ENCODE data around the gene WFDC1.

WFDC1 gene

DNA sequence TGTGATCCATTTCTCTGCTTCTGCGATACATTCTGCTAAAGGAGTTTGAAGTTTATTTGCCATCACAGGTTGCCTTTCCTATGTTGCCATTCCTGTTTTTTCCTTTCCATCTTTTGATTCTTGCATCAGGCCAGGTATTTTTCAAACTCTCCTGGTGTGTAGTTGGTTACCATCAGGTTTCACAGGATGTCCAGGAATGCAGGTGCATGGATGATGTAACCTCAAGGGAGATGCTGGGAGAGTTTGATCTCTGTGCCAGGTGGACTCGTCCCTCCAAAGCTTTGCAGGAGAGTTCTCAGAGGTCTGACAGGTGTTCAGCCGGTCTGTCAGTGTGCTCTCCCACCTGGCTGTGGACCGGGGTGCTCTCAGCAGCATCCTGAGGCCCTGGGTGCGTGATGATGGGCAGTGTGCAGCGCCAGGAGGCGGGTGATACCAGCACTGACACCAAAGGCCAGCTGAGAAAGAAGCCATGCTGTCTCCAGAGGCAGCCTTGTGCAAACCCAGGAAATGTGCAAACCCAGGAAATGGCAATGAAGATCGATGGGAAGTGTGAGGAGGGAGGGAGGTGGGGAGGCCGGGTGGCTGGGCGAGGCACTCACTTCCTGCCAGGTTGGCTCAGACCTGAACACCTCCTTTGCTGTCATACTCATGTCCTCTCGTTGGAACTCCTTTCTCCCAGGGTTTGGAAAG is 75.4 kb downstream of the WFDC1 start:
- TF ChIP-seq ZFX (IDR thresholded peaks at IDR 0.05; ENCODE audit: borderline replicate concordance), result no peak
- TF ChIP-seq, protein P1, sequence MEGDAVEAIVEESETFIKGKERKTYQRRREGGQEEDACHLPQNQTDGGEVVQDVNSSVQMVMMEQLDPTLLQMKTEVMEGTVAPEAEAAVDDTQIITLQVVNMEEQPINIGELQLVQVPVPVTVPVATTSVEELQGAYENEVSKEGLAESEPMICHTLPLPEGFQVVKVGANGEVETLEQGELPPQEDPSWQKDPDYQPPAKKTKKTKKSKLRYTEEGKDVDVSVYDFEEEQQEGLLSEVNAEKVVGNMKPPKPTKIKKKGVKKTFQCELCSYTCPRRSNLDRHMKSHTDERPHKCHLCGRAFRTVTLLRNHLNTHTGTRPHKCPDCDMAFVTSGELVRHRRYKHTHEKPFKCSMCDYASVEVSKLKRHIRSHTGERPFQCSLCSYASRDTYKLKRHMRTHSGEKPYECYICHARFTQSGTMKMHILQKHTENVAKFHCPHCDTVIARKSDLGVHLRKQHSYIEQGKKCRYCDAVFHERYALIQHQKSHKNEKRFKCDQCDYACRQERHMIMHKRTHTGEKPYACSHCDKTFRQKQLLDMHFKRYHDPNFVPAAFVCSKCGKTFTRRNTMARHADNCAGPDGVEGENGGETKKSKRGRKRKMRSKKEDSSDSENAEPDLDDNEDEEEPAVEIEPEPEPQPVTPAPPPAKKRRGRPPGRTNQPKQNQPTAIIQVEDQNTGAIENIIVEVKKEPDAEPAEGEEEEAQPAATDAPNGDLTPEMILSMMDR (IDR thresholded peaks at IDR 0.05), result no peak
- H3K27ac ChIP-seq, result no peak overlapping the region

DNA sequence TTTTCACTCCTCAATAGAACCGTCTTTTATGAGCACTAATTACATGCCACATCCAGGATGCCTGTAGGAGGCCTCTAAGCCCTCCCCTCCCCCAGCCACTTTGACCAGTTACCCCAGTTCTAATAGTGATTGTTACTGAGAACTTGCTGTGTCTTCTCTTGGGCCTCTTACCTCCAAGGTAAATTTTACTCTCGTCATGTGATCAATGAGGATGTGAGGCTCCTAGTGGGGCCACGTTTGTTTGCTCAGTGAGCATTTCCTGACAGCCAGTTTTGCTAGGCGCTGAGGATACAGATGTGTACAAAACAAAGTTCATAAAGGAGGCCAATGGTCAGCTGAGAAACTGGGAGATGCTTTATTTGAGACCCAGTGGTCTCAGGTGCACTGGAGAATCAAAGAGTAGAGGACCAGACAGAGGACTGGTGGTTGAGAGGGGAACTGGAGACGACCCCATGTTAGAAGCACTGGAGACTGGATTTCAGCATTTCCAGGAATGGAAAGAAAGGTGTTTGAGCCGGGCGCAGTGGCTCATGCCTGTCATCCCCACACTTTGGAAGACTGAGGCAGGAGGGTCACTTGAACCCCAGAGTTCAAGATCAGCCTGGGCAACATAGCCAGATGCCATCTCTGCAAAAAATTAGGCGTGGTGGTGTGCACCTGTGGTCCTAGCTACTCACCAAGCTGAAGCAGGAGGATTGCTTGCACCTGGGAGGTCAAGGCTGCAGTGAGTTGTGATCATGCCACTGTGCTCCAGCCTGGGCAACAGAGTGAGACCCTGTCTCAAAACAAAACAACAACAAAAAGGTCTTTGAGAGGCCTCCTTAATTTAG is 76.3 kb downstream of the WFDC1 start:
- no peak for TF ChIP-seq ZFX (IDR thresholded peaks at IDR 0.05; ENCODE audit: borderline replicate concordance)
- TF ChIP-seq, protein P1 (IDR thresholded peaks at IDR 0.05), result no peak
- no peak overlapping the region for H3K27ac ChIP-seq

DNA sequence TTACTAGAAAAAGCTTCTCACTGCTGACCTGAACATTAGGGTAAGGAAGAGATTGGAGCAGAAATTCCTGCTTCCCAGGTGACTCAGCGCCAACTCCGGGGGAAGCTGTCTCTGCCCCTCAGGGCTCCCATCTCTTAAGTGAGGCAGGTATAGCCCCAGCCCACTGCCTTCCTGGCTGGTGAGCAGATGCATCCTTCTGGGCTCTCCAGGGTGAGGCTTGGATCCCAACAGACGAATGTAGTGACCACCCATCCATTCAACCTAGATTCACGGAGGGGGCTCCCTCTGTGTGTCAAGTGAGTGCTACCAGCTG is 76.8 kb downstream of the WFDC1 start:
- TF ChIP-seq, protein P1 (IDR thresholded peaks at IDR 0.05), result no peak
- no peak for TF ChIP-seq ZFX (IDR thresholded peaks at IDR 0.05; ENCODE audit: borderline replicate concordance)

DNA sequence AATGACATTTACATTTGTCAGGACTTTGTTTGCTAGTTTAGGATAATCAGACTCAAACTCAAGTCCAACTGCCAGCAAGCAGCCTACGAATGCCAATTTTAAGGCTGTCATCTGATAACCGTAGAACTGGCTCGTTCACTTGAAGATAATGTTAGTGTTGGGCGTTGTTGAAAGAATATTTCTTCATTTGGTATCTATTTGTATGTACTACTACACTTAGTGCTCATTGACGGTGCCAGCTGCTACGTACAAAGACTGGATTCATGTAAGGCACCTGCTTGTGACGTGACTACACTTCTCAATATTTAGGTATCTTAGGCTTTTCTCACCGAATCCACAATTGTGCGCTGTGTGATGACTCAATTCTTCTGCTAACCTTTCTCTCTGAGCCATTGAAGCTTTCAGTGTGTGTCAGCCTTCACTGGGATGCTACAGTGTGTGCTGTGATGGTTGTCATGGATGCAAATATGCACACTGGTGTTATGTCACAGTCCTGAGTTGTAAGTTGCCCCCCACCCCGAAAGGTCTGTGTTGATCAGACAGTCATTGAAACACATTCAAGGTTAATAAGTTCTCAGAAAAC is 79.3 kb downstream of the WFDC1 start:
- TF ChIP-seq, protein P1 (IDR thresholded peaks at IDR 0.05), result no peak
- no peak for TF ChIP-seq ZFX (IDR thresholded peaks at IDR 0.05; ENCODE audit: borderline replicate concordance)
- no peak overlapping the region for H3K27ac ChIP-seq

More for the DNA sequence above, 76.8 kb downstream of the WFDC1 start:
- H3K27ac ChIP-seq, result no peak overlapping the region

DNA sequence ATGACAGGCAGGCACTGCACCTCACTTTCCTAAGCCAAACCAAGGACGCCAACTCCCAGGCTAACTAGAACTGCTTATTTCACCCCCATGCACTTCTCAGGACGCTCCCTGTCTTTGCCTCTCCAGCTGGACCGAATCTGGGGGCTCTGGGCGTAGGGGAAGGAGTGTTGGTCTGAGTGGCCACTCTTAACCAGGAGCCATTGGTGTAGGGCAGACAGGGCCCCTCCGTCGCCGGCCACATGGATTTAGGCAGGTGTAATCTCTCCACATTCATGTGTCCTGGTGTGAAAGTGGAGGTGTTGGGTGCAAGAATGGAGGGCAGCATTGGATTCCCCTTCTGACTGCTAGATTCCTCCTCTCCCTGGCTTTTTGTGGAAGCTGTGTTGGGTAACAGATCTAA is 83.4 kb downstream of the WFDC1 start:
- TF ChIP-seq, protein P1 (IDR thresholded peaks at IDR 0.05), result no peak
- TF ChIP-seq ZFX (IDR thresholded peaks at IDR 0.05; ENCODE audit: borderline replicate concordance), result no peak
- H3K27ac ChIP-seq, result no peak overlapping the region

DNA sequence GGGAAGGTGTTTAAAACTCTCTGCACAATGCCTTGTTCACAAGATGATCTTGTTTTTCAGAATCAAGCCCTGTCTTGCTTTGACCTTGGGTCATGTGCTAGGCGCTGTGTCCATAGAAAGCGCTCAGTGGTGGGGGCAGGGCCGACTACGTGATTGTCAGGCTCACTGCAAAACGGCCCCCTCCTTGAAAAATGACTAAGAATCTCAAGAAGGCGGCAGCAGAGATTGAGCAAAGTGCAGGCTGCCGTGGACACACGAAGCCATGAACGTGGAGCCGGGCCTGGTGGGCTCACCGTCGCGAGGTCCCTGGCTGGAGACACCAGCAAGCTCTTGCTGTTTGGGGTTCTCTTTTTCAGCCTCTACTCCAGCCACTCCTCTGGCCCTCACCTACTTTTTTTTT is 83.9 kb downstream of the WFDC1 start:
- no peak for TF ChIP-seq ZFX (IDR thresholded peaks at IDR 0.05; ENCODE audit: borderline replicate concordance)
- TF ChIP-seq, protein P1 (IDR thresholded peaks at IDR 0.05), result no peak
- no peak overlapping the region for H3K27ac ChIP-seq
